ENCODE measurements around the gene MPP1.
"Not testable (repeated sequence)": the region's sequence is repeated elsewhere in the genome, so short reads cannot be mapped to it uniquely, and the experiment has no call there.

The MPP1 gene

DNA sequence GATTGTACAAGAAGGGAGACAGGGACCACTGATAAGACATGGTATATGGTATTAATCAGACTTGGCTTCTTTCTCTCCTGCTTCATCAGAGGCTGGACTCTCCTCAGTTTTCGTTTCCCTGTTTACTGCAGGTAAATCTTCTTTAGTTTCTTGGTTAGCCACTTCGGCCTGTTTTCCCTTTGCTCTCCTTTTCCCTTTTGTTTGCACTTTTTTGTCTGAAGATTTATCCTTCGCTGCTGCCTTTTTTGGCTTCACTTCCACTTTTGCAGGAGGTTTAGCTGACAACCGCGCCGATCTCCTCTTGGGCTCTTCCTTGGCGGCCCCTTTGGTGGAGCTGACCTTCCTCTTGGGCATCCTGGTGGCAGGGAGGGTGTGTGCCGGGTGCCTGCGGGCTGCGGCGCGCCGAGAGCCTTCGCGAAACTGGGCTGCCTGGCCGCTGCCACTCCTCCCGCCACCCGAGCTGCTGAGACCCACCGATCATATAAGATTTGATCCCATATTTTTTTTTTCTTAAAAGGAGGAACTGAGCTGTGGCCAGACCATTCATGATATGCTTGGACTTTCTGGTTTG lies 11.8 kb upstream of the MPP1 start:
- H3K9me3 ChIP-seq (replicated peaks in 1 of 2; ENCODE audit: control insufficient read depth in 2 of 2, insufficient read depth in 1 of 2, low read depth in 1 of 2, low read length in 2 of 2); H3K9ac ChIP-seq (ENCODE audit: low read depth, low read length, poor library complexity); H3K4me3 ChIP-seq (ENCODE audit: low read length in 2 of 2); H2AK5ac ChIP-seq (ENCODE audit: low read depth, low read length); H3K79me1 ChIP-seq (ENCODE audit: low read depth, low read length); H3K23ac ChIP-seq (ENCODE audit: low read depth, low read length, poor library complexity); H4K8ac ChIP-seq (ENCODE audit: low read depth, low read length); H3K27ac ChIP-seq (replicated peaks; ENCODE audit: low read length); H4K91ac ChIP-seq (ENCODE audit: low read depth, low read length, poor library complexity); H2BK12ac ChIP-seq (ENCODE audit: low read length); H3K14ac ChIP-seq (ENCODE audit: low read length); DNase-seq (ENCODE audit: low spot score); H2AFZ ChIP-seq (ENCODE audit: low read length); H3K4me1 ChIP-seq (ENCODE audit: control insufficient read depth in 2 of 2, insufficient read depth in 1 of 2, low read depth in 1 of 2, low read length in 2 of 2); H2BK120ac ChIP-seq (ENCODE audit: low read depth, low read length); H3K18ac ChIP-seq (ENCODE audit: low read length); H2BK5ac ChIP-seq (ENCODE audit: low read length); H3K4ac ChIP-seq (ENCODE audit: low read length); H2BK15ac ChIP-seq (ENCODE audit: low read length); H3K4me2 ChIP-seq (ENCODE audit: insufficient read depth, low read length, poor library complexity, severe bottlenecking); H3K36me3 ChIP-seq (replicated peaks in 1 of 2; ENCODE audit: control insufficient read depth in 2 of 2, insufficient read depth in 2 of 2, low read length in 2 of 2): not testable (repeated sequence)
- WGBS, 2 donors (ENCODE audit: extremely low coverage in 2 of 2, insufficient read length in 2 of 2, insufficient replicate concordance in 1 of 2): no CpG with 5 or more reads among the region's 19 CpGs
- peaks cover 0 to 42% (median 0%) of the 10 kb centered on the region in 3 experiments for H3K27me3 ChIP-seq (ENCODE audit: control insufficient read depth in 3 of 3, insufficient read depth in 3 of 3, low read depth in 1 of 3, low read length in 3 of 3)

GRCh38 chrX:154816326-154816898 lies 11.1 kb upstream of the MPP1 start:
- H3K9me3 ChIP-seq (replicated peaks in 1 of 2; ENCODE audit: control insufficient read depth in 2 of 2, insufficient read depth in 1 of 2, low read depth in 1 of 2, low read length in 2 of 2); H3K36me3 ChIP-seq (replicated peaks in 1 of 2; ENCODE audit: control insufficient read depth in 2 of 2, insufficient read depth in 2 of 2, low read length in 2 of 2); H3K18ac ChIP-seq (ENCODE audit: low read length); H3K4me3 ChIP-seq (ENCODE audit: low read length in 2 of 2); H2AK5ac ChIP-seq (ENCODE audit: low read depth, low read length); H3K23ac ChIP-seq (ENCODE audit: low read depth, low read length, poor library complexity); H4K8ac ChIP-seq (ENCODE audit: low read depth, low read length); H3K14ac ChIP-seq (ENCODE audit: low read length); H2BK15ac ChIP-seq (ENCODE audit: low read length); H3K27ac ChIP-seq (replicated peaks; ENCODE audit: low read length); H3K9ac ChIP-seq (ENCODE audit: low read depth, low read length, poor library complexity); DNase-seq (ENCODE audit: low spot score); H2BK5ac ChIP-seq (ENCODE audit: low read length); H3K4ac ChIP-seq (ENCODE audit: low read length); H3K79me1 ChIP-seq (ENCODE audit: low read depth, low read length); H4K91ac ChIP-seq (ENCODE audit: low read depth, low read length, poor library complexity); H2BK12ac ChIP-seq (ENCODE audit: low read length); H3K4me2 ChIP-seq (ENCODE audit: insufficient read depth, low read length, poor library complexity, severe bottlenecking); H2AFZ ChIP-seq (ENCODE audit: low read length); H3K4me1 ChIP-seq (ENCODE audit: control insufficient read depth in 2 of 2, insufficient read depth in 1 of 2, low read depth in 1 of 2, low read length in 2 of 2); H2BK120ac ChIP-seq (ENCODE audit: low read depth, low read length): not testable (repeated sequence)
- WGBS, 2 donors (ENCODE audit: extremely low coverage in 2 of 2, insufficient read length in 2 of 2, insufficient replicate concordance in 1 of 2): no CpG with 5 or more reads among the region's 4 CpGs
- peaks cover 0 to 46% (median 0%) of the 10 kb centered on the region in 3 experiments for H3K27me3 ChIP-seq (ENCODE audit: control insufficient read depth in 3 of 3, insufficient read depth in 3 of 3, low read depth in 1 of 3, low read length in 3 of 3)

- Histone ChIP-seq H4K91ac (ENCODE audit: low read depth, low read length, poor library complexity) (no peak overlapping the region), H3K9ac (ENCODE audit: low read depth, low read length, poor library complexity) (no peak overlapping the region), H2AFZ (ENCODE audit: low read length) (no peak overlapping the region), H3K4ac (ENCODE audit: low read length) (no peak overlapping the region), H4K8ac (ENCODE audit: low read depth, low read length) (no peak overlapping the region), H3K4me3 (ENCODE audit: low read length in 2 of 2) (no peak overlapping the region), H2BK12ac (ENCODE audit: low read length) (no peak overlapping the region), H2BK120ac (ENCODE audit: low read depth, low read length) (no peak overlapping the region), H3K23ac (ENCODE audit: low read depth, low read length, poor library complexity) (no peak overlapping the region), H3K27me3 (ENCODE audit: control insufficient read depth in 3 of 3, insufficient read depth in 3 of 3, low read depth in 1 of 3, low read length in 3 of 3) (peaks cover 0 to 50% (median 0%) of the 10 kb centered on the region in 3 experiments), H3K18ac (ENCODE audit: low read length) (no peak overlapping the region), H3K79me1 (ENCODE audit: low read depth, low read length) (no peaks in the 10 kb centered on the region), H3K14ac (ENCODE audit: low read length) (no peak overlapping the region), H3K4me2 (ENCODE audit: insufficient read depth, low read length, poor library complexity, severe bottlenecking) (no peak overlapping the region), H3K9me3 (replicated peaks in 1 of 2; ENCODE audit: control insufficient read depth in 2 of 2, insufficient read depth in 1 of 2, low read depth in 1 of 2, low read length in 2 of 2) (no peaks in the 10 kb centered on the region), H3K36me3 (replicated peaks in 1 of 2; ENCODE audit: control insufficient read depth in 2 of 2, insufficient read depth in 2 of 2, low read length in 2 of 2) (no peaks in the 10 kb centered on the region), H2BK5ac (ENCODE audit: low read length) (no peak overlapping the region), H3K27ac (replicated peaks; ENCODE audit: low read length) (no peak overlapping the region), H2AK5ac (ENCODE audit: low read depth, low read length) (no peak overlapping the region), H2BK15ac (ENCODE audit: low read length) (no peak overlapping the region), H3K4me1 (ENCODE audit: control insufficient read depth in 2 of 2, insufficient read depth in 1 of 2, low read depth in 1 of 2, low read length in 2 of 2) (peaks cover 0 to 3% of the 10 kb centered on the region in 2 donors)
- WGBS, 2 donors (ENCODE audit: extremely low coverage in 2 of 2, insufficient read length in 2 of 2, insufficient replicate concordance in 1 of 2): no CpG with 5 or more reads among the region's 5 CpGs
- no peak for DNase-seq (ENCODE audit: low spot score)
Measured at GRCh38 chrX:154815274-154815818, 10.1 kb upstream of the MPP1 start.

GRCh38 chrX:154813801-154814200 lies 8.5 kb upstream of the MPP1 start:
- Histone ChIP-seq H3K79me1 (ENCODE audit: low read depth, low read length) (no peaks in the 10 kb centered on the region), H3K36me3 (replicated peaks in 1 of 2; ENCODE audit: control insufficient read depth in 2 of 2, insufficient read depth in 2 of 2, low read length in 2 of 2) (no peaks in the 10 kb centered on the region), H4K8ac (ENCODE audit: low read depth, low read length) (no peak overlapping the region), H3K18ac (ENCODE audit: low read length) (no peak overlapping the region), H3K4me1 (ENCODE audit: control insufficient read depth in 2 of 2, insufficient read depth in 1 of 2, low read depth in 1 of 2, low read length in 2 of 2) (no peaks in the 10 kb centered on the region), H3K9me3 (replicated peaks in 1 of 2; ENCODE audit: control insufficient read depth in 2 of 2, insufficient read depth in 1 of 2, low read depth in 1 of 2, low read length in 2 of 2) (no peaks in the 10 kb centered on the region), H2BK12ac (ENCODE audit: low read length) (no peak overlapping the region), H3K14ac (ENCODE audit: low read length) (no peak overlapping the region), H3K23ac (ENCODE audit: low read depth, low read length, poor library complexity) (no peak overlapping the region), H3K27me3 (ENCODE audit: control insufficient read depth in 3 of 3, insufficient read depth in 3 of 3, low read depth in 1 of 3, low read length in 3 of 3) (peaks cover 0 to 51% (median 0%) of the 10 kb centered on the region in 3 experiments), H2BK15ac (ENCODE audit: low read length) (no peak overlapping the region), H2BK5ac (ENCODE audit: low read length) (no peak overlapping the region), H2AFZ (ENCODE audit: low read length) (no peak overlapping the region), H3K27ac (replicated peaks; ENCODE audit: low read length) (no peak overlapping the region), H2AK5ac (ENCODE audit: low read depth, low read length) (no peak overlapping the region), H3K4me2 (ENCODE audit: insufficient read depth, low read length, poor library complexity, severe bottlenecking) (no peak overlapping the region), H3K4me3 (ENCODE audit: low read length in 2 of 2) (no peak overlapping the region), H2BK120ac (ENCODE audit: low read depth, low read length) (no peak overlapping the region), H3K4ac (ENCODE audit: low read length) (no peak overlapping the region), H4K91ac (ENCODE audit: low read depth, low read length, poor library complexity) (no peak overlapping the region), H3K9ac (ENCODE audit: low read depth, low read length, poor library complexity) (no peak overlapping the region)
- DNase-seq (ENCODE audit: low spot score): no peak
- WGBS, 2 donors (ENCODE audit: extremely low coverage in 2 of 2, insufficient read length in 2 of 2, insufficient replicate concordance in 1 of 2): no CpG with 5 or more reads among the region's 1 CpG

All from neuronal stem cell (in vitro differentiated cells).